ENCODE results near the gene IL6R. TPM values are rescaled to one million over a fixed set of nuclear protein-coding genes. Genes with fewer than 3 reads are reported as not detected.
A peak's percentile ranks its signal among the peaks of the same experiment; 100 is the strongest.

IL6R gene
- total RNA-seq, 1 experiment from 2014 or later = 5.0 TPM

DNA sequence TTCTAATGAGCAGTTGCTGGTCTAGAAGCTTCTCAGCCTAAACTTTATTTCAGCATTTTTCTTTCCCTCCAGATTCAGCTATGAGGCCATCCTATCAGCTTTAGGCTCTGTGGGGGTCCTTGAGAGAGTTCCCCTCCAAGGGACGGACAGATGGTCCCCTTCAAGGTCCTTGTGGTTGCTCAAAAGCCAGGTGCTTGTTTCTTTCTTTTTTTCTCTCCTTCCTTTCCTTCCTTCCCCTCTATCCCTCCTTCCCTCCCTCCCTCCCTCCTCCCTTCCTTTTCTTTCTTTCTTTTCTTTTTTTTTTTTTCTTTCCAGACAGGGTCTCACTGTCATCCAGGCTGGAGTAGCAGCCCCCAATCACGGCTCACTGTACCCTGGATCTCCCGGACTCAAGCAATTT lies 1.2 kb upstream of the IL6R start:
- CTCF ChIA-PET = interaction anchor here (0.6 to 1.3 kb wide), 3 partner anchors 66 to 75 kb away, joined by 3 to 4 read pairs (median 3); no protein-coding TSS in a partner anchor
- Mint-ChIP-seq H3K27me3 (ENCODE audit: unreplicated experiment) (no peaks in the 10 kb centered on the region), H3K4me3 (ENCODE audit: low read depth, unreplicated experiment) (no peak overlapping the region), H3K9me3 (ENCODE audit: low read depth, unreplicated experiment) (no peaks in the 10 kb centered on the region), H3K36me3 (ENCODE audit: insufficient read depth, unreplicated experiment) (peaks cover 16% of the 10 kb centered on the region), H3K4me1 (ENCODE audit: low read depth, unreplicated experiment) (peaks cover 29% of the 10 kb centered on the region), H3K27ac (ENCODE audit: unreplicated experiment) (no peak overlapping the region)
- no peak for DNase-seq
- BruUV-seq (replicated peaks) = no TSS peak
- intact Hi-C loops (cut with micrococcal nuclease; ENCODE audit: unreplicated experiment) = no loop called here
- no peak for TF ChIP-seq CTCF (IDR thresholded peaks at IDR 0.05; ENCODE audit: unreplicated experiment)

- BruUV-seq (replicated peaks) = no TSS peak
- TF ChIP-seq CTCF (IDR thresholded peaks at IDR 0.05; ENCODE audit: unreplicated experiment) = no peak
- peaks cover 29% of the 10 kb centered on the region for H3K4me1 Mint-ChIP-seq (ENCODE audit: low read depth, unreplicated experiment)
- peak overlapping the region; percentile 83 for H3K27ac Mint-ChIP-seq (ENCODE audit: unreplicated experiment)
- peaks cover 16% of the 10 kb centered on the region for H3K36me3 Mint-ChIP-seq (ENCODE audit: insufficient read depth, unreplicated experiment)
- H3K4me3 Mint-ChIP-seq (ENCODE audit: low read depth, unreplicated experiment) = peak overlapping the region; percentile 84
- DNase-seq = no peak
- H3K27me3 Mint-ChIP-seq (ENCODE audit: unreplicated experiment) = no peaks in the 10 kb centered on the region
- CTCF ChIA-PET = interaction anchor here (0.6 to 1.3 kb wide), 2 partner anchors 70 kb away, joined by 3 to 4 read pairs; no protein-coding TSS in a partner anchor
- intact Hi-C loops (cut with micrococcal nuclease; ENCODE audit: unreplicated experiment) = no loop called here
- no peaks in the 10 kb centered on the region for H3K9me3 Mint-ChIP-seq (ENCODE audit: low read depth, unreplicated experiment)
These were observed 622 bp upstream of the IL6R start for GRCh38 chr1:154404511-154404931.

DNA sequence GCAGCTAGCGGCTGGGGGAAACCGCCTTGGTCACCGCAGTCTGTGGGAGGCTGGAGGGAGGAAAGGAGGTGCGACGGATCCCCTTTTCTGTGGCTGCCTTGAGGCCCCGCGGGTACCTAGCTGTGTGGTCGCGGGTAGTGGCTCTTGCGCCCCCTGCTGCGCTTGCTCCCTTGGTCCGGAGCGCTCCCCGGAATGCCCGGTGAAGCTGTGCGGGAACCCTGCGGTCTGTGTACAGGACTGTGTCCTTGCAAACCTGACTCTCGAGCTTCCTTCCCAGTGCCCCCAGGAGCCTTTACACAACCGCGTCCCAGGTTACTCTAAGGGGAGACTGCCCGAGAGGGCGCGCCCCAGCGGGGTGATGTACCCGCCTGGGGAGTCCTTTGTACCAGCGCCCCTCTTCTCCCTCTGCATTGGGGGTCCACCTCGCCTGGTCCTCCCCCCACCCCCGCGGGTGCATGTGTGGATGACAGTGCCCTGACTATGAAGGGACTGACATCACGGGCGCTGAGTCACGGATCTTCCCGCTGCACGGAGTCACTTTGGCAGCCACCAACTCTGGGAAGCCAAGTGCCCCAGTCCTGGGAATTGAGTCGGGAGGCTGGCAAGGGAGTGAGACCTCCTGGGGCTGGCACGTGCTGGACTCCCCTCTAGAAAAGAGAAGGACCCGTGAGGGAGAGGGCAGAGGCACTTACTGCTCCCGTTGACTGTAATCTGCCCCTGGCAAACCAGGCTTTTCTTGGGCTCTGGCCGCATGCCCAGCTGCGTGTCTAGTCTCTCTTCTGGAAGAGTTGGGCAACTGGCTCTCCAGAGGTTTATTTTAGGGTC lies 816 bp downstream of the IL6R start:
- CTCF ChIA-PET = interaction anchor here (0.6 to 3.1 kb wide), 11 partner anchors 8 to 141 kb away, joined by 3 to 15 read pairs (median 4); no protein-coding TSS in a partner anchor
- Mint-ChIP-seq H3K27ac (ENCODE audit: unreplicated experiment) (peak overlapping the region; percentile 83), H3K4me1 (ENCODE audit: low read depth, unreplicated experiment) (peaks cover 29% of the 10 kb centered on the region), H3K9me3 (ENCODE audit: low read depth, unreplicated experiment) (no peaks in the 10 kb centered on the region), H3K36me3 (ENCODE audit: insufficient read depth, unreplicated experiment) (peaks cover 16% of the 10 kb centered on the region), H3K4me3 (ENCODE audit: low read depth, unreplicated experiment) (peak overlapping the region; percentile 84), H3K27me3 (ENCODE audit: unreplicated experiment) (no peaks in the 10 kb centered on the region)
- TF ChIP-seq CTCF (IDR thresholded peaks at IDR 0.05; ENCODE audit: unreplicated experiment) = peak; percentile 62
- DNase-seq = peak; percentile 78
- BruUV-seq (replicated peaks) = no TSS peak
- intact Hi-C loops (cut with micrococcal nuclease; ENCODE audit: unreplicated experiment) = loop anchor here (1.0 kb wide), 1 partner anchor 72 kb away; no protein-coding TSS in a partner anchor

- Mint-ChIP-seq H3K27ac (ENCODE audit: unreplicated experiment) (no peak overlapping the region), H3K27me3 (ENCODE audit: unreplicated experiment) (no peaks in the 10 kb centered on the region)
These were observed 1.4 kb downstream of the IL6R start for GRCh38 chr1:154406572-154406879.

More at GRCh38 chr1:154406572-154406879, 1.4 kb downstream of the IL6R start:
- intact Hi-C loops (cut with micrococcal nuclease; ENCODE audit: unreplicated experiment) = no loop called here
- no peak for TF ChIP-seq CTCF (IDR thresholded peaks at IDR 0.05; ENCODE audit: unreplicated experiment)
- no peaks in the 10 kb centered on the region for H3K9me3 Mint-ChIP-seq (ENCODE audit: low read depth, unreplicated experiment)
- peaks cover 29% of the 10 kb centered on the region for H3K4me1 Mint-ChIP-seq (ENCODE audit: low read depth, unreplicated experiment)
- H3K4me3 Mint-ChIP-seq (ENCODE audit: low read depth, unreplicated experiment) = peak overlapping the region; percentile 84
- peaks cover 16% of the 10 kb centered on the region for H3K36me3 Mint-ChIP-seq (ENCODE audit: insufficient read depth, unreplicated experiment)
- CTCF ChIA-PET = interaction anchor here (0.8 to 3.1 kb wide), 6 partner anchors 8 to 73 kb away, joined by 3 to 15 read pairs (median 6); no protein-coding TSS in a partner anchor
- BruUV-seq (replicated peaks) = no TSS peak
- no peak for DNase-seq

Data from Calu3 (cell line).